ENCODE measurements around the gene RIMBP2. TPM values are rescaled to one million over a fixed set of nuclear protein-coding genes. Genes with fewer than 3 reads are reported as not detected.

Gene RIMBP2
- total RNA-seq, 1 donor from 2014 or later, result 0.25 TPM

- no peak for DNase-seq (ENCODE audit: extremely low spot score in 2 of 2)
- Histone ChIP-seq H3K27ac (no peak overlapping the region), H3K4me3 (no peak overlapping the region), H3K9me3 (no peaks in the 10 kb centered on the region), H3K27me3 (no peaks in the 10 kb centered on the region), H3K36me3 (no peaks in the 10 kb centered on the region), H3K4me1 (no peaks in the 10 kb centered on the region)
- intact Hi-C loops (cut with DNase I), result no loop called here
- TF ChIP-seq POLR2AphosphoS5 (IDR thresholded peaks at IDR 0.05; ENCODE audit: insufficient read depth in 1 of 2, low read depth in 1 of 2) (no peak), POLR2A (IDR thresholded peaks at IDR 0.05) (no peak), CTCF (IDR thresholded peaks at IDR 0.05) (no peak)
Measured at GRCh38 chr12:130582286-130582685, 133.8 kb downstream of the RIMBP2 start.

DNA sequence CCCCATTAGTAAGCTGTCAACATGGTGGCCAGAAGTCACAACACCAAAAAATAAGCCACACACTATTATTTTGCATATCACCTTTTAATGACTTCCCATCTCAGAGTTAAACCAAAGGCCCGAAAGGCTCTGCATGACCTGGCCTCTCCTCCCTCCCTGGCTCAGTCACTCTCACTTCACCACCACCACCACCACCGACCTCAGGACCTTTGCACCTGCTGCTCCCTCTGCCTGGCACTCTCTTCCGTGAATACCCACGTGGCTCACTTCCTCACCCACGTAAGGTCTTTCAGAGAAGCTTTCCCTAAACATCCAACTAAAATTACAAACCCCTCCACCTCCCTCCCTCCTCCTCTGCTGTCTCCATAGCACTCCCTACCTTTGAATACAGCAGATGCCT lies 134.3 kb downstream of the RIMBP2 start:
- intact Hi-C loops (cut with DNase I), result no loop called here
- Histone ChIP-seq H3K4me1 (no peaks in the 10 kb centered on the region), H3K27ac (no peak overlapping the region), H3K36me3 (no peaks in the 10 kb centered on the region), H3K9me3 (no peaks in the 10 kb centered on the region), H3K4me3 (no peak overlapping the region), H3K27me3 (no peaks in the 10 kb centered on the region)
- DNase-seq (ENCODE audit: extremely low spot score in 2 of 2), result no peak
- TF ChIP-seq CTCF (IDR thresholded peaks at IDR 0.05), result no peak
- TF ChIP-seq POLR2AphosphoS5 (IDR thresholded peaks at IDR 0.05; ENCODE audit: insufficient read depth in 1 of 2, low read depth in 1 of 2), result no peak
- no peak for TF ChIP-seq POLR2A (IDR thresholded peaks at IDR 0.05)

- Histone ChIP-seq H3K27ac (no peak overlapping the region), H3K4me1 (no peaks in the 10 kb centered on the region), H3K27me3 (no peaks in the 10 kb centered on the region), H3K9me3 (no peaks in the 10 kb centered on the region), H3K36me3 (no peaks in the 10 kb centered on the region), H3K4me3 (no peak overlapping the region)
- DNase-seq (ENCODE audit: extremely low spot score in 2 of 2), result no peak
- no peak for TF ChIP-seq CTCF (IDR thresholded peaks at IDR 0.05)
- TF ChIP-seq POLR2A (IDR thresholded peaks at IDR 0.05), result no peak
- TF ChIP-seq POLR2AphosphoS5 (IDR thresholded peaks at IDR 0.05; ENCODE audit: insufficient read depth in 1 of 2, low read depth in 1 of 2), result no peak
- intact Hi-C loops (cut with DNase I), result no loop called here
Measured at GRCh38 chr12:130579231-130579630, 136.9 kb downstream of the RIMBP2 start.

- Histone ChIP-seq H3K27me3 (no peaks in the 10 kb centered on the region), H3K36me3 (no peaks in the 10 kb centered on the region), H3K9me3 (no peaks in the 10 kb centered on the region), H3K4me1 (no peaks in the 10 kb centered on the region), H3K27ac (no peak overlapping the region), H3K4me3 (no peak overlapping the region)
- TF ChIP-seq POLR2AphosphoS5 (IDR thresholded peaks at IDR 0.05; ENCODE audit: insufficient read depth in 1 of 2, low read depth in 1 of 2), result no peak
- no peak for TF ChIP-seq CTCF (IDR thresholded peaks at IDR 0.05)
- no peak for TF ChIP-seq POLR2A (IDR thresholded peaks at IDR 0.05)
- intact Hi-C loops (cut with DNase I), result no loop called here
- DNase-seq (ENCODE audit: extremely low spot score in 2 of 2), result no peak
Measured at GRCh38 chr12:130577351-130577750, 138.7 kb downstream of the RIMBP2 start.

- Histone ChIP-seq H3K36me3 (no peaks in the 10 kb centered on the region), H3K27me3 (no peaks in the 10 kb centered on the region), H3K9me3 (no peaks in the 10 kb centered on the region), H3K27ac (no peak overlapping the region), H3K4me3 (no peak overlapping the region), H3K4me1 (no peaks in the 10 kb centered on the region)
- intact Hi-C loops (cut with DNase I), result no loop called here
- TF ChIP-seq POLR2A (IDR thresholded peaks at IDR 0.05), result no peak
- no peak for TF ChIP-seq CTCF (IDR thresholded peaks at IDR 0.05)
- no peak for TF ChIP-seq POLR2AphosphoS5 (IDR thresholded peaks at IDR 0.05; ENCODE audit: insufficient read depth in 1 of 2, low read depth in 1 of 2)
- no peak for DNase-seq (ENCODE audit: extremely low spot score in 2 of 2)
Measured at GRCh38 chr12:130576371-130576816, 139.7 kb downstream of the RIMBP2 start.

Measured in vagina (tissue), 2 donors.